Activated CD8-positive, alpha-beta memory T cell treated with anti-CD3 and anti-CD28 coated beads for 36 hours (primary cell): Measurements from ENCODE around the gene ALG14. TPM values are rescaled to one million over a fixed set of nuclear protein-coding genes. Genes with fewer than 3 reads are reported as not detected.

Source experiments
- CTCF ChIA-PET: fragments of 350-600 bp; sonication (Branson Sonifier 250); formaldehyde crosslinking; loops from one replicate; lab custom pipeline; 2021; ENCODE audit warnings: antibody characterized with exemption; lab: Charles Lee
- POLR2A ChIA-PET: fragments of 350-600 bp; sonication (Branson Sonifier 250); formaldehyde crosslinking; loops from one replicate; lab custom pipeline; 2021; ENCODE audit warnings: antibody characterized with exemption; lab: Charles Lee
- total RNA-seq, 2 experiments: library from RNA; stranded (reverse); gene quantifications; one replicate each; pipeline ENCODE4 v1.2.3, GENCODE V29; 2021

The ALG14 gene
- total RNA-seq, 2 experiments from 2014 or later: 3.7 to 4.6 TPM

GRCh38 chr1:94926915-94927404 is 145.8 kb downstream of the ALG14 start, which contains the start of gene CNN3:
TSS of gene CNN3 (minus strand) at chr1:94927110. CDS start at chr1:94926894, 216 bp downstream.
- POLR2A ChIA-PET: no interaction called here
- CTCF ChIA-PET: no interaction called here

GRCh38 chr1:94926126-94926914 is 146.4 kb downstream of the ALG14 start:
- ChIA-PET POLR2A (no interaction called here), CTCF (no interaction called here)

- POLR2A ChIA-PET: no interaction called here
- CTCF ChIA-PET: no interaction called here
These were observed 147.1 kb downstream of the ALG14 start for GRCh38 chr1:94925561-94926125.

- ChIA-PET CTCF (no interaction called here), POLR2A (no interaction called here)
These were observed 147.7 kb downstream of the ALG14 start for GRCh38 chr1:94925004-94925403.

Other genes starting within 250 kb of the ALG14 start
- gene CNN3, start 145.8 kb downstream of the ALG14 start, total RNA-seq: 1 to 10 TPM; 3.1 to 4.1 TPM
- under 1 TPM; 0.10 to 0.15 TPM for gene TLCD4, start 44.4 kb upstream of the ALG14 start, total RNA-seq
- 10 to 100 TPM; 13.3 to 13.5 TPM for gene RWDD3, start 161.3 kb upstream of the ALG14 start, total RNA-seq